Activated gamma-delta T cell treated with Interleukin-2 at 50 U/mL for 16 hours (primary cell): ENCODE measurements around the gene IFNA4.
A peak's percentile ranks its signal among the peaks of the same experiment; 100 is the strongest.

ENCODE experiments used
- DNase-seq: peaks from one replicate; pipeline ENCODE4 v3.0.0-alpha.2; 2020

Gene IFNA4

GRCh38 chr9:21165516-21165915 is 21.9 kb downstream of the IFNA4 start:
- DNase-seq, result no peak

- peak; percentile 17 for DNase-seq
Measured at GRCh38 chr9:21160178-21160577, 27.2 kb downstream of the IFNA4 start.

DNA sequence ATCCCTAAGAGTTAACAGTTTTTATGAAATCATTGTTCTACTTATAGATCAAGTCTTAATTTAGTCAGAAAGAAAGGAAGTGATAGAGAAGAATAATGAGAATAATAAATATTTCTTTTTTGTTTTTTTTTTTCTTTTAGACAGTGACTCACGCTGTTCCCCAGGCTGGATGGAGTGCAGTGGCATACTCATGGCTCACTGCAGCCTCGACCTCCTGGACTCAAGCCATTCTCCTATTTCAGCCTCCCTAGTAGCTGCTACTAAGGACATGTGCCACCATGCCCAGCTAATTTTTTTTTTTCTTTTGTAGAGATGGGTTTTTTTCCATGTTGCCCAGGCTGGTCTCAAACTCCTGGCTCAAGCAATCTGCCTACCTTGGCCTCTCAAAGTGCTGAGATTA is 31.9 kb downstream of the IFNA4 start:
- no peak for DNase-seq

- DNase-seq, result no peak
Measured at GRCh38 chr9:21154018-21154608, 33.3 kb downstream of the IFNA4 start.

- no peak for DNase-seq
Measured at GRCh38 chr9:21153336-21154017, 33.9 kb downstream of the IFNA4 start.

DNA sequence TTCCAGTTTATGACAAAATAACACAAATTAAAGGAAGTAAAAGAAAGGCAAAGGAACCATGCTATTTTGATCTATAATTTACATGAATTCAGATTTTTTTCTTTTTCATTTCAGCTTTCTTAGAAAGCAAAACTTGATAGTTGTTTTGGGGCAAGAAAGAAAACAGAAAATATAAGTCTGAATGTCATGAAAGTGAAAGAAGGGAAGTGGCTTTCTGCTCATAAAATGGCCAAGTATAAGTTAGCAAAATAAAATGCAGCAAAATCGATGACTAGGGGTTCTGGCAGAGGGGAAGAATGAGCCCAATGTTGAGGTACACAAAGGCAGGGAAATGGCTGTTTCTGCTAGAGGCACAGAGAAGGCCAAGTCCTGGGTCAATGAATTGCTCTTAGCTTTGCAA is 42.8 kb downstream of the IFNA4 start:
- no peak for DNase-seq

- no peak for DNase-seq
Measured at GRCh38 chr9:21141427-21141882, 45.9 kb downstream of the IFNA4 start, which contains the start of gene IFNW1. Gene IFNW1 (minus strand): TSS chr9:21141832. CDS start chr9:21141570, 262 bp downstream.

DNA sequence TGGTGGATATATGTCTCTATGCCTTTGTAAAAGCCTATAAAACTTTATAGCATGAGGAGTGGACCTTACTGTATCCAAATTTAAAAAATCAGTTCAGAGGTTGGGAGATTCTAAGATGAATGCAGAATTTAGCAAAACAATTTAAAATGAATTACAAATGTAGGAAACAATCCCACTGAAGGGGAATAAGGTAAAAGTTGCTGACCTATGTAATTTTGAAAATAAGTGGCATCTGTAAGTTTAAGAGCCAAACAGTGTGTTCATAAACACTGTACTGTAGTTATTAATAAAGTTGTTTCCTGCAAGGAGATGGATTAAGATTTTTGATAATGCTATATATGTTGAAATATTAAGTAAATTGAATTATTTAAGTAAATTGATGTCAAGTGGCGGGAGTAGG is 50.4 kb downstream of the IFNA4 start:
- DNase-seq, result no peak
